A549 treated with AZD2906 at 1 μM for 4 hours (cell line): ENCODE data around the gene TBP. TPM values are rescaled to one million over a fixed set of nuclear protein-coding genes. Genes with fewer than 3 reads are reported as not detected.

Experiments used
- total RNA-seq: library from RNA; stranded (reverse); fragments of 200-300 nt; extraction: Qiagen RNA extraction; gene quantifications from 5 replicates; pipeline ENCODE4 v1.2.3, GENCODE V29; 2022

TBP gene
- 14.5 to 17.4 TPM (median 15.0 TPM) in 5 replicates for total RNA-seq

DNA sequence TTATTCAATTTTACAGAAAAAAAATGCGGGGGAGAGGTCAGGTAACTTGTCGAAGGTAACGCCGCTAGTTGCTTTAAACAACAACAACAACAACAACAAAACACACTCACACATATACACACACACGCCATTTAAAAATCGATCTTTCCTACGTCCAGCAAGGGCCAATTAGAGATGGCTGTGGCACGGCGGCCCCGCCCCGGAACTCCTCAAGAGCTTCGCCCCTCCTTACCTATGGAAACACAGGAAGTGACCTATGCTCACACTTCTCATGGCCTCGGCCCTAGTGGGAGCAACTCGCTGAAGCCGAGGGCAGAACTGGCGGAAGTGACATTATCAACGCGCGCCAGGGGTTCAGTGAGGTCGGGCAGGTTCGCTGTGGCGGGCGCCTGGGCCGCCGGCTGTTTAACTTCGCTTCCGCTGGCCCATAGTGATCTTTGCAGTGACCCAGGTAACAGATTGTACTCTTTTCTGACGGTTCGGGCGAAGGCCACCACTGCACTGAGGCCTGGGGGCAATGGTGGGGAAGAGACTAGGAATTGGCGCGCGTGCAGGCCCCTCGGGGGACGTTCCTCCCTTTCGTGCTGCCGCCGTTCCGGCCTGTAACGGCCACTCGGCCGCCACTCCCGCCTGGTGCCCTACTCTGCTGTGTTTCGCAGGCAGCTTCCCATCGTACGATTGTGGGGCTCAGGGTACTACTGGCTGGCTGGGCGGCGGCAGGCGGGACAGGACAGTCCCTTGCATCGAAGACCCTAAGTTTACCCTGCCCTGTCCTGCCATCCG, at the start of gene TBP:
Gene TBP, plus strand, starts transcription at position 357 of the 783 bp plus-strand sequence. CDS start 2,661 bp downstream, outside the sequence.

DNA sequence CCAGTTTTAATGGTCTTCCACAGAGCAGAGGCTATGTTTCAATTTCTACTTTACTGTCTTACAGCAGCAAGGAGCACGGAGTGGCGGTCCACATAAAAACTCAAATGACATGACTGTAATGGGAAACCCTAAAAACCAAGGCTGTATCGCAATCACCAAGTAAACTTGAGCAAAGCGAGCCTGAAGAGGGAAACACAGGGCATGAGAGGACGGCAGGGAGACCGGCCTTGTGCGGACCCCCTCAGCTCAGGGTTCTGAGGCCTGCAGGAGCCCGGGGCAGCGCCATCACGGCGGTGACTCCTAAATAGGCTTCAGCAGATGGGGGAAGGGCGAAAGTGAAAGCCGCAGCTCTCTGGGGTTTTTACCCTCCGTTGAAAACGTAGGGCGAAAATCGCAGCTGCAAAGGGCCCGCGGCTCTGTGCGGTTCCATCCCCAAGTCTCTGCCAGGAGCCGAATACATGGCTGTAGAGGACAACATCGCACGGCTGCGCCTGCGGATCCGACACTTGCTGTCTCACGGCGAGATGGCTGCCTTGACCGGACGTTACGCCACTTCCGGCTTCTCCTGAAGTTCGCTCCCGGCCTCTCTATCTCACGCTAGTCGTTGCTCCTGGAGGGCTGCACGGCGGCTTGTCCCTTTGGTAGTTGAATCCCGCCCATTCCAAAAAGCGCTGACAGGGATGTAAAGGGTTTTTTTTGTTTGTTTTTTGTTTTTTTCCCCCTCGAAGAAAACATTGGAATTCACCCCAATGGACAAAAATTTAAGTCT, 1.2 kb upstream of the TBP start, which contains the start of gene PSMB1:
Gene PSMB1, minus strand, starts transcription at position 543 of the 769 bp plus-strand sequence. Its CDS starts 65 bp downstream, at position 478.

DNA sequence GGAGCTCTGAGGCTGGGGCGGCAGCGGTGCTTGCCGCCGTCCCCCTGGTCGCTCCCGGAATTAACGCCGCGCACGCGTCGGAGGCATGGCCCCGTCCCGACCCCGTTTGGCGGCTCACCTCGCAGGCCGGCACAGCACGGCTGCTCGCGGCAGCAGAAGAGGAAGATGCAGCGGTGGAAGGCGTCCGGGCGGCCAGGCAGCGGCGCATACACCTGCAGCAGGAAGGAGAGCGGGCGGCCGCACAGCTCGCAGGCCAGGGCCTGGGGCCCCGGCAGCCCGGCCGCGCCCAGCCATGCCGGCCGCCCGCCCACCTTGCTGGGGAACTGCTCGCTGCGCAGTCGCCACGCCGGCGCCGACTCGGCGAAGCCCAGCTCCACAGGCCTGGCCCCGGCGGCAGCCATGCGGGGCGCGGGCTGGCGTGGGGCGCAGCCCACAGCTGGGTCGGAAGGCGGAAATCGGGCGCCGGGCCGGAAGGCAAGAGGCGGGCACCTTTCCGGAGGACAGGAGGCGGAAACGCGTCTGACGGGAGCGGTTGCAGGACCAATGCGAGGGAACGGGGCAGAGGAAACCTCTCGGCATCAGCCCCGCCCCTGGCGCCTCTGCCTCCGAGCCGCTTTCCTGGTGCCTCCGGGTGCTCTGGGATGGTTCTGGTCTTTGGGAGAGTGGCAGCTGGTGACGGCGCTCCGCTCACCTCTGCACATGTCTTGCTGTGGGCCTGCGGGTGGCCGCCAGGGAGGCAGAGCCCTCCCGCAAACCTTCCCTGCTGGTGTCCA, 30.2 kb downstream of the TBP start, which contains the start of gene PDCD2:
Gene PDCD2, minus strand, starts transcription at position 457 of the 773 bp plus-strand sequence. Its CDS starts 56 bp downstream, at position 401.

Other genes with a start within 250 kb of the TBP start
- 8.8 to 10.4 TPM (median 10.3 TPM) in 5 replicates for gene FAM120B, start 247.6 kb upstream of the TBP start, total RNA-seq
- gene PSMB1, start 1.1 kb upstream of the TBP start, total RNA-seq, result 240 to 247 TPM (median 242 TPM) in 5 replicates
- 45.6 to 54.3 TPM (median 49.3 TPM) in 5 replicates for gene PDCD2, start 30.3 kb downstream of the TBP start, total RNA-seq